Lung (tissue), 12 donors: ENCODE results near the gene RREB1. TPM values are rescaled to one million over a fixed set of nuclear protein-coding genes. Genes with fewer than 3 reads are reported as not detected.

ENCODE experiments used
- ATAC-seq: fragments of 200-7000 bp; cut with Tn5 transposase; one replicate; pipeline ENCODE4 v1.9.1; 2020; ENCODE audit warnings: moderate number of reproducible peaks; ENCODE audit not compliant: insufficient read depth, low FRiP score
- DNase-seq, 3 donors: peaks; one replicate each; pipeline ENCODE4 v3.0.0-alpha.2; 2013 to 2017
- H3K27ac ChIP-seq, 2 donors: one replicate each; pipeline ENCODE4 v1.5.1; 2013; ENCODE audit warnings: mild to moderate bottlenecking in 2 of 2, moderate library complexity in 2 of 2, control low read depth in 1 of 2, inconsistent platforms in 1 of 2, low read depth in 1 of 2, low read length in 1 of 2
- H3K27me3 ChIP-seq, 3 donors: one replicate each; pipeline ENCODE4 v1.5.1; 2013; ENCODE audit warnings: low read length in 2 of 3; ENCODE audit not compliant: control insufficient read depth in 3 of 3, insufficient read depth in 3 of 3
- H3K36me3 ChIP-seq, 4 donors: one replicate each; pipeline ENCODE4 v1.5.1; 2013; ENCODE audit warnings: low read length in 4 of 4, mild to moderate bottlenecking in 1 of 4, moderate library complexity in 1 of 4; ENCODE audit not compliant: control insufficient read depth in 4 of 4, insufficient read depth in 4 of 4
- H3K4me1 ChIP-seq, 5 donors: one replicate each; pipeline ENCODE4 v1.5.1; 2013; ENCODE audit warnings: low read length in 5 of 5, mild to moderate bottlenecking in 2 of 5, moderate library complexity in 1 of 5; ENCODE audit not compliant: control insufficient read depth in 5 of 5, insufficient read depth in 5 of 5
- H3K4me3 ChIP-seq: one replicate; pipeline ENCODE4 v1.5.1; 2013; ENCODE audit warnings: mild to moderate bottlenecking, control low read depth, moderate library complexity
- H3K9ac ChIP-seq, 2 donors: one replicate each; pipeline ENCODE4 v1.5.1; 2013; ENCODE audit warnings: low read length in 2 of 2, control low read depth in 1 of 2; ENCODE audit not compliant: insufficient read depth in 1 of 2
- H3K9me3 ChIP-seq, 4 donors: one replicate each; pipeline ENCODE4 v1.5.1; 2013; ENCODE audit warnings: low read length in 3 of 4, mild to moderate bottlenecking in 1 of 4, moderate library complexity in 1 of 4; ENCODE audit not compliant: control insufficient read depth in 4 of 4, insufficient read depth in 3 of 4
- CTCF ChIP-seq: IDR thresholded peaks from 2 replicates; pipeline ENCODE4 v1.5.1; 2012; ENCODE audit warnings: mild to moderate bottlenecking; ENCODE audit errors: control extremely low read depth, extremely low read depth
- whole genome bisulfite sequencing, 2 donors: extraction: QIAGEN DNeasy Blood & Tissue Kit; methylation state at CpG; one replicate each; pipeline ENCODE4 v1.1.7; 2013; 5-methylcytosine and 5-hydroxymethylcytosine counted together
- polyA plus RNA-seq, 2 donors: library from polyadenylated mRNA; stranded (reverse); fragments of 200-250 nt; gene quantifications; one replicate each; pipeline ENCODE4 v1.2.1, GENCODE V29; 2013
- total RNA-seq, 2 donors: library from RNA; depleted of rRNA in 1 of 2; stranded (reverse); fragments of >200 nt in 1 of 2; gene quantifications; one replicate each; pipeline ENCODE4 v1.2.1, GENCODE V29; 2014 to 2021
- donor health status: control.
- donor health status: control.
- donor health status: Bipolar disorder and iron deficiency.
- donor health status: healthy.
- donor health status: DM: yes; HTN: yes; CAD: no.

The RREB1 gene
- total and polyA plus RNA-seq, 4 donors, result 8.9 to 54.7 (median 31.1) TPM

DNA sequence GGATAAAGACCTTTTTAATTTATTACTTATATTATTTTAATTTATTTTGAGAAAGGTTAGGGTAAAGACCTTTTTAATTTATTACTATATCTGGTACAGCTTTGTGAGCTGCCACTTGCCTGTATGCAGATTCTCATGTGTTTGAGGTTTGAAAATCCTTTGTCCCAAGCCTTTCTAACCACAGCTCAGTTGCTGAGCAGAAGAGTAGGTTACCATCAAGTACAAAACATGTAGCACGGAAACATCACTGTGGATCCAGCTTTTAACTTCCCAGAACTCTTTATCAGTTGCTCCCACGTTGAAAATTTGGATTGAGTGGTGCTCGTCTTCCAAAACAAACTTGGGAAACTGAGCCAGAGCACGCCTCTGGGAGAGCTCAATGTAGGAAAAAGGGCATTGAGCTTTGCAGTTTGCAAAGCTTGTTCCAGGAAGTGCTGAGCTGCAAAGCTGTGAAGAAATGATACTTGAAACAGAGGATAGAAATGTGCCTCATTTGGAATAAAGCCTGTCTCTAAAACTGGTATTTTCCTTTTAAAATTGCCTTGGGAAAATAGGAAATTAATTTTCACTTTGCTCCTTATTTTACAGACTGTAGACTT is 89.0 kb downstream of the RREB1 start:
- 76 to 87% methylated on average over 4 of the region's 4 CpGs for WGBS, 2 donors
- no peak overlapping the region for H3K4me3 ChIP-seq

DNA sequence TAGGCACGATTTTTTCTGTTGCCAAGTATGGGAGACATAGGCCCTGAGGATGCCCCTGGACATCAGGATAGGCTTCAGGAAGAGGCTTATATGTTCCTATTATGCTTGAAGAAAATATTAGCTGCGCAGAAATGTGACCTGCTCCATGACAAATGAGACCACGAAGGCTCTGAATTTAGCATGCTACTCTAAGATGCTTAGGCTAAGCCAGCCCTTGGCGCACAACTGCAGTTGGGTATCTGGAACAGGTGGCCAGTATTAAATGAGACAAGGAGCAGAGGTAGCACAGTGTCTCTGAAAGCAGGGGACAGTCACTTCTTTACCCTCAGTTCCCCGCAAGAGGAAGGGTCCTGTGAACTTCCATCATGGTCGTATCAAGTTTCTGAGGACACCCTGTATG is 90.0 kb downstream of the RREB1 start:
- no peak for ATAC-seq
- peaks cover 0 to 25% (median 5%) of the 10 kb centered on the region in 5 donors for H3K4me1 ChIP-seq
- no peak overlapping the region for H3K27ac ChIP-seq
- no peak for TF ChIP-seq CTCF
- no peak for DNase-seq
- H3K9me3 ChIP-seq, result no peaks in the 10 kb centered on the region
- H3K27me3 ChIP-seq, result no peaks in the 10 kb centered on the region
- no peak overlapping the region for H3K9ac ChIP-seq
- peaks cover 0 to 22% (median 5%) of the 10 kb centered on the region in 4 donors for H3K36me3 ChIP-seq
- 95 to 96% methylated on average over 6 of the region's 6 CpGs for WGBS, 2 donors
- H3K4me3 ChIP-seq, result no peak overlapping the region

More for the DNA sequence above, 89.0 kb downstream of the RREB1 start:
- no peak overlapping the region for H3K27ac ChIP-seq
- no peaks in the 10 kb centered on the region for H3K9me3 ChIP-seq
- H3K9ac ChIP-seq, result no peak overlapping the region
- DNase-seq (no peak), ATAC-seq (no peak)
- H3K27me3 ChIP-seq, result no peaks in the 10 kb centered on the region
- TF ChIP-seq CTCF, result no peak
- peaks cover 2 to 14% (median 5%) of the 10 kb centered on the region in 4 donors for H3K36me3 ChIP-seq
- H3K4me1 ChIP-seq, result peaks cover 0 to 23% (median 1%) of the 10 kb centered on the region in 5 donors

GRCh38 chr6:7198833-7199800 is 91.4 kb downstream of the RREB1 start:
- 84 to 88% methylated on average over 11 of the region's 11 CpGs for WGBS, 2 donors
- ATAC-seq (no peak), DNase-seq (no peak)
- Histone ChIP-seq H3K27ac (no peak overlapping the region), H3K27me3 (no peaks in the 10 kb centered on the region), H3K9me3 (no peaks in the 10 kb centered on the region), H3K36me3 (peaks cover 4 to 24% (median 8%) of the 10 kb centered on the region in 4 donors), H3K4me3 (no peak overlapping the region), H3K4me1 (peaks cover 0 to 25% (median 8%) of the 10 kb centered on the region in 5 donors), H3K9ac (no peak overlapping the region)
- no peak for TF ChIP-seq CTCF
